ENCODE data around the gene GNB1. TPM values are rescaled to one million over a fixed set of nuclear protein-coding genes. Genes with fewer than 3 reads are reported as not detected.
A peak's percentile ranks its signal among the peaks of the same experiment; 100 is the strongest.

GNB1 gene
- total RNA-seq, 1 experiment from 2014 or later: 58.1 TPM

DNA sequence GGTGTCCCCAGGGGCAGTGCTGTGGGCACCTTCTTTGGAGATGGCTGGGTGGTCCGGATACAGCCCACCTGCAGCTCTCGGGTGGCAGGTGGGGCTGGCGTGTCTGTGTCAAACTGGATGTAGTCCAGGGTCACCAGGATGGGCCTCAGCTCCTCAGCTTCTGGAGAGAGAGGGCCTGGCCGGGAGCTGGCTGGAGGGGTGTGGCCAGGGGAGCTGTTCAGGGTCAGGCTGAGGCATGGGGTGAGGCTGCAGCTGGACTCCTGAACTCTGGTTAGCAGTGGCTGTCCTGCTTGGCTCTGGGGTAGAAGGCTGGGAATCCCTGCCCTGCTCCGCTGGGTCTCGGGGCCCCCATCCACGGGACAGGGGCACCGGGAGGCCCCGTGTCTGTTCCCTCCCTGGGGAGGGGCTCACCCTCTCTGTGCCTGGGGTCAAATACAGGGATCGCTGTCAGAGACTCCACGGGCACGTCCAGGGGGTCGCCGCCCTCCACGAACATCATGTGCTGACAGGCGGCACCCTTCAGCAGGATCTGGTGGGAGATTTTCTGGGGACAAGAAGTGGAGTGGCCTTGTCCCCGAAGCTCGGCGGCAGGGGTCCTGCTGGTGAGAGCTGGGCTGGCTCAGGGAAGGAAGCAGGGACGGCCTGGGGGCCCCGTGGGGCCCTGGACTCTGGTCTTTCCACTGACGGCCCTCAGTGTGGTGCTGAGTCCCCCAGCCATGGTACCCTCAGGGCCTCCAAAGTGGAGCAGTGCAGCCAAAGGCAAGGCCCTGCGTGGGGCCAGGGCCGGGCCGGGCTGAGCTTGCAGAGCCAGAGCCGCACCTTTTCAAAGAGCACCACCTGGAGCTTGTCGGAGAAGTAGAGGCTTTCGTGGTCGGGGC lies 32.3 kb upstream of the GNB1 start:
- DNase-seq (ENCODE audit: low spot score): no peak

DNA sequence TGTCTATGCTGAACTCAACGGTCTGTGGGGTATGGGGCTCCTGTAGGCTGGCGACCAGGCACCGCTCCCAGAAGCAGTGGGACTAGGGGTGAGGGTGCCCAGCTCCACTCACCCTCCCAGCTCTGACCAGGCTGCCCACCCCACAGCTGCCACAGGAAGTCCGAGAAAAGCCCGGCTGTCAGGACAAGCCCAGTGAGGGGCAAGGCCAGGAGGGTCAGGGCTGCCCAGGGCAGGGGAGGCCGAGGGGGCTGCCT lies 31.7 kb upstream of the GNB1 start:
- no peak for DNase-seq (ENCODE audit: low spot score)

DNA sequence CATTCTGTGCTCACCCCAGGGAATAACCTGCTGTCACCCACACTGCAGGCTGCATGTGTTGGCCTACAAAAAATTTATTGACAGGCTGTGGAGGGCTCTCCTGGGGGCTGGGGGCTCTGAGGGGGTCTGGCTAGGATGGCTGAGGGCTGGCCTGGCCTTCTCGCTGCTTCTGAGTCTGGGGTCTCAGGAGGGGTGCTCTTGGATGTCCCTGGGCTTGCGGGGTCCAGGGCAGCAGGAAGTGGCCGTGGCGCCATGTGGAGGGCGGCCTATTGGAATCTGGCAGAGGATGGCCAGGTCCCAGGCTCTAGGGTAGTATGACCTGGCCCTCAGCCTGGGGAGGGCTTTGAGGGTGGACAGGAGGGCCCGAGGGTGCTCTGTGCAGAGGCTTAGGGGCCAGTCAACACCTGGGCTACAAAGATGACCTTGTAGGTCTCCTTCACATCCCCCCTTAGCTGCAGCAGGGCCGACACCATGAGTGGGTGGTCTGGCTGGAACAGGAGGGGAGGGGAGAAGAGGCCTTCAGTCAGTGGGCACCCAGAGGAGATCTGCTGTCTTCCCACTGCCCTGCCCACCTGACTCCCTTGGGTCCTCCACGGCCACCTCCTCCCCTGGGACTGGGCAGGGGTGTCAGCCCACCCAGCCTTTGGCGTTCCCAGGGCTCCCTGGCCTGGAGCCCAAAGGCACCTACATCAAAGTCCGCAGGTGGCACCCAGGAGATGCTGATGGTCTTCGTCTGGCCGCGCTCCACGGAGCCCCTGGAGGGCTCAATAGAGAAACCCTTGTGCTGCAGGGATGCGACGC lies 31.2 kb upstream of the GNB1 start:
- no peak for DNase-seq (ENCODE audit: low spot score)

DNA sequence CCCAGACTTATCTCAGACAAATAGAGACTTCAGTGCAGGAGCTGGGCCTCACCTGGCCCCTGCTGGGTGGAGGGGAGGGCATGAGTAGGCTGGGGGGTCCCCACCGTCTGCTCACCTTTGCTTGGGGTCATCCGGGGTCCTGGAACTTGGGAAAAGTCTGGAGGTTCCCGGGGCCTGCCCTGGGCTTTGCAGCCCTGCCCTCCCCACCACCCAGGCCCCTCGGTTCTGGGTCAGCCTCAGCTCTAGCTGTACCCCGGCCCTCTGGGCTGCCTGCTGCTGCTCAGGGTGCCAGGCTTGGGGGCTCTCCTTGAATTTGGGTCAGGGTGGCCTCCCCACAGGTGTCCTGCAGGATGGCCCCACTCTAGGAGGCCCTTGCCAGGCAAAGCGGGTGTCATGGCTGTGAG lies 30.6 kb upstream of the GNB1 start:
- no peak for DNase-seq (ENCODE audit: low spot score)

GRCh38 chr1:1920608-1921458 lies 29.9 kb upstream of the GNB1 start:
- no peak for DNase-seq (ENCODE audit: low spot score)

- no peak for DNase-seq (ENCODE audit: low spot score)
Observed at GRCh38 chr1:1920057-1920607, 29.2 kb upstream of the GNB1 start.

GRCh38 chr1:1919304-1920056 lies 28.6 kb upstream of the GNB1 start:
- DNase-seq (ENCODE audit: low spot score): peak; percentile 98

GRCh38 chr1:1918901-1919303 lies 28.0 kb upstream of the GNB1 start, which contains the start of gene TMEM52:
TSS of gene TMEM52 (minus strand) at chr1:1919279. CDS start at chr1:1919265, 14 bp downstream.
- DNase-seq (ENCODE audit: low spot score): no peak

GRCh38 chr1:1917995-1918900 lies 27.4 kb upstream of the GNB1 start:
- DNase-seq (ENCODE audit: low spot score): no peak

- DNase-seq (ENCODE audit: low spot score): no peak
Observed at GRCh38 chr1:1917304-1917976, 26.6 kb upstream of the GNB1 start.

DNA sequence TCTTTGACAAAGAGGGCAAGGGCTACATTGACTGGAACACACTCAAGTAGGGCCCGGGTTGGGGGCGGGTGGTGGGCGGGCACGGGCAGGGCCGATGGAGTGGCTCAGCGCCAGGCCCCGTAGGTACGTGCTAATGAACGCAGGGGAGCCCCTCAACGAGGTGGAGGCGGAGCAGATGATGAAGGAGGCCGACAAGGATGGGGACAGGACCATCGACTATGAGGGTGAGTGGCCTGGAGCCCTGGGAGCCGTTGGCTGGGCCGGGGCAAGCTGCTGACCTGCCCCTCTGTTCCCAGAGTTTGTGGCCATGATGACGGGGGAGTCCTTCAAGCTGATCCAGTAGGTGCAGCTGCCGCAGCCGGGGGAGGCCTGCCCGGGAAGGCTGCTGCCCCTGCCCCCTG lies 26.0 kb upstream of the GNB1 start:
- DNase-seq (ENCODE audit: low spot score): no peak

DNA sequence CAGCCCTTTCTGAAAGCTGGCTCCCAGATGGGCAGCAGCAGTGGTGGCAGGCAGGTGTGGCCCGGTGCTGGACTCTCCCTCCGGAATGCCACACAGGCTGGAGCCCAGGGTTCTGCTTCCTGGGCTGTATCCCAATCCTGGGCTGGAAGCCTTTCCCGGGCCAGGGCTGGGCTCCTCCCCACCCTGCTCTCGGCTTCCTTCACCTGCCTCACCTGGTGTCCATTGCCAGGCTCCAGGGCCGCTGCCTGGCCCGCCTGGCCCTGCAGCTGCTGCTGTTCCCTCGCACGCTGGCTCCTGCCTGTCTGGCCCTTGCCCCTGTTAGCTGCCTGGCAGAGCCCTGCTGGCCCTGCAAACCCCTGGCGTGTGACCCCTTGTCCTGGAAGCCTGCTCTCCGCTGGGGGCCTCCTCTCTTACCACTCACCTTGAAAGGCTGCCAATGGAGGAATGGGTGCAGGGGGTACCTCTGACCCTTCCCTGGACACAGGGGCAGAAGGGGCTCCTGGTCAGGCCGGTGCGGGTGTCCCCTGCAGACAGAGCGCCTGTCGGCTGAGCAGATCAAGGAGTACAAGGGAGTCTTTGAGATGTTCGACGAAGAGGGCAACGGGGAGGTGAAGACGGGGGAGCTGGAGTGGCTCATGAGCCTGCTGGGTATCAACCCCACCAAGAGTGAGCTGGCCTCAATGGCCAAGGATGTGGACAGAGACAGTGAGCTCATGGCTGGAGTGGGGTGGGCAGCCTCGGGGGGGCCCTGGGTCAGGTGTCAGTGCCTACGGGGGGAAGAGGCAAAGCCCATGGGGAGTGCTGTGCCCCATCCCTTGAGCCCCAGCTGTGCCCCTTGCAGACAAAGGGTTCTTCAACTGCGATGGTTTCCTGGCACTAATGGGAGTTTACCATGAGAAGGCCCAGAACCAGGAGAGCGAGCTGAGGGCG lies 25.3 kb upstream of the GNB1 start:
- no peak for DNase-seq (ENCODE audit: low spot score)

DNA sequence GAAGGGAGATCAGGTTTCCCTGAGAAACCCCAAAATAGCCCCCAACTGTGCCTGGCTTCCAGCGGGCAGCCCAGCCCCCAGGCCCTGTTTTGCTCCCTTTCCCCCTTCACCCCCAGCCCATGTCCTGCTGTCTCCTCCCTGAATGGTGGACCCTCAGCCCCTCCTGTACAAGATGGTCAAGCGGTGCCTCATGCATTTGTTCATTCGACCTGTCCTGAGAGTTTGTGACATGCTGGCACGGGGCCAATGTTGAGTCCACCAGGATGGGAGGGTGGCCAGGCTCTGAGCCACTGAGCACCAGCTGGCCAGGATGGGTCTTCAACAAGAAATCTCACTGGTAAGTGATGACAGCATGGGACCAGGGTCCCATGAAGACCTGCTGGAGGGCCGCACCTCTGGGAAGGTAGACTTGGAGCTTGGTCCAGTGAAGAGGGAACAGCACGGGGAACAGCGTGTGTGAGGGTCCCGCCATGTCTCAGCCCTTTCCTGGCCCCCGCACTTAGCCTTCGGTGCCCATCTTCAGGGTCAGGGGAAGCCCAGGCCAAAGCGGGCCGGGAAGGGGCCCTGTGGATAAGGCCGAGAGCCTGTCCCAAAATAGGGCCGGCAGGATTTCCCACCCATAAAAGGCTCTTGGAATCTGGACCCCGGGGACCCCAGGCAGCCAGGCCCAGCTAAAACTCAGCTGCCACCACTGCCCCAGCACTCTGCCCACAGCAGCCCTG lies 24.2 kb upstream of the GNB1 start, which contains the start of gene CALML6:
CALML6 (plus strand) TSS at position 290 of the 722 bp plus-strand sequence; CDS start at position 311, 21 bp downstream.
- no peak for DNase-seq (ENCODE audit: low spot score)

DNA sequence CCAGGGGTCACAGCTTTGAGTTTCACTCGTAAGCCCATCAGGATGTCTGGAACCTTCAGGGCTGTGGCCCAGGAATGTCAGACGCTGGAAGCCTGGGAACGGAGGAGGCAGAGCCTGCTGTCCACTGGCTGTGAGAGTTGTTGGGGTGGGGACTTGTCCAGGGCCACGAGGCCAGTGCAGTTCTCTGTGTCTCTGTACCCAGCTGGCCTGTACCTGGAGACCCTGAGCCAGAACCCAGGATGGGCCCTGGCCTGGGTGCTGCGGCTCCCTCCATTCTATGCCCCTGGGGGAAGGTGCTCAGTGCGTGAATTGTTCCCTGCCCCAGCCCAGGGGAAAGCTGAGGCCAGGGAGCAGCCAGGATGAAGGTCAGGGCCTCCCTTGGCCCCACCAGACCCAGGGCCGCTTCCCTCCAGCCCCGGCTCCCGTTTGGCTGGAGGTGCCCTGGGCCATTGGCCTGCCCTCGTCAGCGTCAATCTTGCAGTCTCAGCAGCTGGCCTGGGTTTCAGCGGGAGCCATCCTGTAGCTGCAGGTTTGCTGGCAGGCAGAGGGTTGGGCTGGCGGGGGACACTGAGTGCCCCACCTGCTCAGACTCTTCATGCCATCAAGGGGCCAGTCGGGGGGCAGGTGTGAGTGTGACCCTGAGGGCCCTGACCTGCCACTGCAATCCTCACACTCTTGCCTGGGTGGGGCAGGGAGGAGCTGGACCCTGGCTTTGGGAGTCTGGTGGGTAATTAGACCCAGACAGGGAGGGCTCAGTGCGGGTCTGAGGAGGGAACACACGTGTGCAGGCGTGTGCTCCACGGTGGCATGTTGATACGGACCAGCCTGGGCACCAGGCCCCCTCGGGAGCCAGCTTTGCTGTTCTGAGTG lies 23.4 kb upstream of the GNB1 start:
- no peak for DNase-seq (ENCODE audit: low spot score)

GRCh38 chr1:1911350-1912041 lies 20.6 kb upstream of the GNB1 start:
- DNase-seq (ENCODE audit: low spot score): no peak

Data from HT-29 (cell line).